ENCODE measurements around the gene NFE2L2. TPM values are rescaled to one million over a fixed set of nuclear protein-coding genes. Genes with fewer than 3 reads are reported as not detected.

The NFE2L2 gene
- total RNA-seq, 1 experiment from 2014 or later = 80.0 TPM

- Histone ChIP-seq H3K4me1 (ENCODE audit: insufficient read depth, low read length, poor library complexity, severe bottlenecking) (peaks cover 19% of the 10 kb centered on the region), H3K27me3 (replicated peaks; ENCODE audit: insufficient read depth, low read depth, low read length, poor library complexity) (no peaks in the 10 kb centered on the region), H3K27ac (ENCODE audit: low read depth, low read length, poor library complexity, severe bottlenecking) (no peak overlapping the region), H3K4me3 (ENCODE audit: low read depth, low read length, poor library complexity, severe bottlenecking) (no peak overlapping the region), H3K36me3 (ENCODE audit: insufficient read depth, low read length, poor library complexity, severe bottlenecking) (no peaks in the 10 kb centered on the region), H3K9me3 (ENCODE audit: low read depth, low read length, poor library complexity, severe bottlenecking) (no peaks in the 10 kb centered on the region)
- no peak for DNase-seq (ENCODE audit: low spot score)
- POLR2A ChIA-PET (ENCODE audit: low non-redundant PET) = interaction anchor here (0.6 kb wide), 1 partner anchor 391 kb away, joined by 4 read pairs; no protein-coding TSS in a partner anchor
- intact Hi-C loops (cut with micrococcal nuclease; ENCODE audit: unreplicated experiment) = no loop called here
- CTCF ChIA-PET = interaction anchor here (0.7 kb wide), 1 partner anchor 9 kb away, joined by 3 read pairs; no protein-coding TSS in a partner anchor
- BruUV-seq (replicated peaks) = no TSS peak
- TF ChIP-seq CTCF (conservative IDR thresholded peaks at IDR 0.05; ENCODE audit: low read depth, low read length) (no peak), EZH2 (IDR thresholded peaks at IDR 0.05; ENCODE audit: borderline replicate concordance, low read depth, low read length, poor library complexity, severe bottlenecking) (no peak)
Observed at GRCh38 chr2:177272765-177273164, 8.2 kb upstream of the NFE2L2 start.

- TF ChIP-seq CTCF (conservative IDR thresholded peaks at IDR 0.05; ENCODE audit: low read depth, low read length) = no peak
- TF ChIP-seq EZH2 (IDR thresholded peaks at IDR 0.05; ENCODE audit: borderline replicate concordance, low read depth, low read length, poor library complexity, severe bottlenecking) = no peak
- Histone ChIP-seq H3K9me3 (ENCODE audit: low read depth, low read length, poor library complexity, severe bottlenecking) (no peaks in the 10 kb centered on the region), H3K4me1 (ENCODE audit: insufficient read depth, low read length, poor library complexity, severe bottlenecking) (peaks cover 19% of the 10 kb centered on the region), H3K4me3 (ENCODE audit: low read depth, low read length, poor library complexity, severe bottlenecking) (no peak overlapping the region), H3K27ac (ENCODE audit: low read depth, low read length, poor library complexity, severe bottlenecking) (no peak overlapping the region), H3K36me3 (ENCODE audit: insufficient read depth, low read length, poor library complexity, severe bottlenecking) (no peaks in the 10 kb centered on the region), H3K27me3 (replicated peaks; ENCODE audit: insufficient read depth, low read depth, low read length, poor library complexity) (no peaks in the 10 kb centered on the region)
- intact Hi-C loops (cut with micrococcal nuclease; ENCODE audit: unreplicated experiment) = no loop called here
- ChIA-PET CTCF (no interaction called here), POLR2A (ENCODE audit: low non-redundant PET) (no interaction called here)
- no peak for DNase-seq (ENCODE audit: low spot score)
- BruUV-seq (replicated peaks) = no TSS peak
Observed at GRCh38 chr2:177271981-177272666, 7.6 kb upstream of the NFE2L2 start.

GRCh38 chr2:177270531-177270930, 6.0 kb upstream of the NFE2L2 start:
- H3K4me3 ChIP-seq (ENCODE audit: low read depth, low read length, poor library complexity, severe bottlenecking) = no peak overlapping the region
- TF ChIP-seq CTCF (conservative IDR thresholded peaks at IDR 0.05; ENCODE audit: low read depth, low read length) (no peak), EZH2 (IDR thresholded peaks at IDR 0.05; ENCODE audit: borderline replicate concordance, low read depth, low read length, poor library complexity, severe bottlenecking) (no peak)
- H3K27ac ChIP-seq (ENCODE audit: low read depth, low read length, poor library complexity, severe bottlenecking) = no peak overlapping the region
- ChIA-PET CTCF (no interaction called here), POLR2A (ENCODE audit: low non-redundant PET) (interaction anchor here (0.7 kb wide), 1 partner anchor 31 kb away, joined by 3 read pairs; no protein-coding TSS in a partner anchor)
- H3K4me1 ChIP-seq (ENCODE audit: insufficient read depth, low read length, poor library complexity, severe bottlenecking) = peaks cover 22% of the 10 kb centered on the region
- no peaks in the 10 kb centered on the region for H3K9me3 ChIP-seq (ENCODE audit: low read depth, low read length, poor library complexity, severe bottlenecking)
- no TSS peak for BruUV-seq (replicated peaks)
- DNase-seq (ENCODE audit: low spot score) = no peak
- H3K36me3 ChIP-seq (ENCODE audit: insufficient read depth, low read length, poor library complexity, severe bottlenecking) = no peaks in the 10 kb centered on the region
- intact Hi-C loops (cut with micrococcal nuclease; ENCODE audit: unreplicated experiment) = no loop called here
- H3K27me3 ChIP-seq (replicated peaks; ENCODE audit: insufficient read depth, low read depth, low read length, poor library complexity) = no peaks in the 10 kb centered on the region

Data from A673 (cell line).